Measurements from ENCODE around the gene KLHL3.

- TF ChIP-seq POLR2A (IDR thresholded peaks at IDR 0.05) = no peak
- peak in 3 of 7 experiments; percentile 11 to 18 (median 12) for TF ChIP-seq CTCF (IDR thresholded peaks at IDR 0.05)
Measured at GRCh38 chr5:137747848-137748247, 12.0 kb upstream of the KLHL3 start.

Data from body of pancreas (tissue), 4 donors.